CD4-positive, alpha-beta T cell treated with Interferon gamma for 1 hour (primary cell): ENCODE measurements around the gene DFFA.
"Not testable (repeated sequence)": the region's sequence is repeated elsewhere in the genome, so short reads cannot be mapped to it uniquely, and the experiment has no call there.

Experiments used
- DNase-seq: peaks from one replicate; pipeline ENCODE4 v3.0.0-alpha.2; 2020

The DFFA gene

GRCh38 chr1:10425826-10426534 is 46.3 kb downstream of the DFFA start:
- DNase-seq: not testable (repeated sequence)

DNA sequence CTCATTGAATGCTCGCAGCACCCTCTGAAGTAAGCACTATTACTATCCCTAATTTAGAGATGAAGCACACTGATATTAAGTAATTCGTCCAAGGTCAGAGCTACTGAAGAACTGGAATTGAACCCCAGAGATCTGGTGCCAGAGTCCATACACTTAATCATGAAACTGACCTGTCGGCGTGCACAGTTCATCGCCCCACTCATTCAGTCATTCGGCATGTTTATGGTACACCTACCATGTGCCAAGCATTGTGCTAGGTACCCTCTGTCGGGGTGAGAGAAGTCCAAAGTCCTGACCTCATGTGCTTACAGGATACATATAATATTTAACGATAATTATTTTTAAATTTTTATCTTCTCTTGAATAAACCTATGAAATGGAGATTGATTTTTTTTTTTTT is 47.7 kb downstream of the DFFA start:
- DNase-seq: no peak

DNA sequence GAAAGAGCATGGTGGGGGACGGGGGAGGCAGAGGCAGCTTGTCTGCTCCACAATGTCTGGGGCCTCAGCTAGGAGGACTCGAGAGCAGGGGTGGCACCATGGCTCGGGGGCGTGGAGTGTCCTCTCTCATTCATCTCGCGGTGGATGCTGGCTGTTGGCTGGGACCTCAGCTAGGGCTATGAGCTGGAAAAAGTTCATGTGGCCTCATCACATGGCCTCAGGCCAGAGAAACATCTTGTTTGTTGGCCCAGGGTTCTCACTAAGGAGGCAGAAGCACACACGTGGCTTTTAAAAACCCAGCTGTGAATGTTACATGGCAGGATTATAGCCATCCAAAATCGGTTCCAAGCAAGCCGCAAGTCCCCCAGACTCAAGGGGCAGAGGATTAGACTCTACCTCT is 48.3 kb downstream of the DFFA start:
- no peak for DNase-seq

GRCh38 chr1:10421637-10422036 is 50.7 kb downstream of the DFFA start:
- DNase-seq: no peak

- DNase-seq: no peak
Observed at GRCh38 chr1:10419351-10419750, 53.0 kb downstream of the DFFA start.

GRCh38 chr1:10418741-10419140 is 53.6 kb downstream of the DFFA start:
- not testable (repeated sequence) for DNase-seq

- not testable (repeated sequence) for DNase-seq
Observed at GRCh38 chr1:10415967-10416366, 56.4 kb downstream of the DFFA start.

DNA sequence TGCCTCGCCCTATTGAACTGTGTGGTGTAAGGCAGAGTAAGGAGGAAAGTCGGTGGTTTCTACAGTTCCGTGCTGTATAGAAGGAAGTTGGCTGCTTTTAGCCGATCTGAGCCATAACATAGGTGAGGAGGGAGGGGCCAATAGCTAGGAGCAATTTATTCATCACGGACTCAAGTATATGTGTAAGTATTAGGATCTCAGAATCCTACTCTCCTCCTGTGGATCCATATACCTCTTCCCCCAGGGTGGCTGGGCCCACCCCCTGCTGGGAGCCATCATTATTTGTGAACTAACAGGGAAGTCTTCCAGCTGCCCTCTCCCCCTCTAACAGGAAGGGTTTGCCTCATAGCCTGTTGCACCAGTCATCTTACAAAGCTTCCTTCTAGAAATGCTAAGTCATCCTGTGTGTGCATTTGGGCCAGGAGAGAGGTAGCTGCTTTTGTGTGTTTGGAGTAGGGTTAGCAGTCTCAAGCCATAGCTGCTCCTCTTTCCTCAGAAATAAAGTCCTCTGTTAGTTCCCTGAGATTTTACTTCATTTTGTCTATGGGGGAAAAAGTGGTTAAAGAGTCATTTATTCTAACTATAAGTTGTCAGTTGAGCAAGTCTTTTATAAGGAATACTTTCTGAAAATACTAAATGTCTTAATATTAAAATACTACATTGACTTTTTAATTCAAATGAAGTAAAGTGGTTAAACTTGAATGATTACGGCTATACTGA is 57.0 kb downstream of the DFFA start:
- peak; percentile 28 for DNase-seq

GRCh38 chr1:10407201-10407600 is 65.1 kb downstream of the DFFA start:
- no peak for DNase-seq
